AG09309 (cell line): ENCODE results near the gene MED4.

ENCODE experiments used
- DNase-seq: peaks from one replicate; pipeline ENCODE4 v3.0.0-alpha.2; 2010; ENCODE audit warnings: low read depth
- H3K4me3 ChIP-seq: 2 replicates; pipeline ENCODE4 v1.5.1; 2011; ENCODE audit warnings: mild to moderate bottlenecking, low read depth, low read length, moderate library complexity; ENCODE audit not compliant: control insufficient read depth
- CTCF ChIP-seq: IDR thresholded peaks from 2 replicates; pipeline ENCODE4 v1.5.1; 2011; ENCODE audit warnings: mild to moderate bottlenecking, low read depth, low read length, inconsistent platforms; ENCODE audit not compliant: insufficient read depth, control insufficient read depth; ENCODE audit errors: missing control alignments

Gene MED4

GRCh38 chr13:48097793-48098192 lies 2.9 kb upstream of the MED4 start:
- no peak for DNase-seq
- no peak for TF ChIP-seq CTCF
- no peak overlapping the region for H3K4me3 ChIP-seq

GRCh38 chr13:48096670-48097069 lies 1.8 kb upstream of the MED4 start:
- no peak for DNase-seq
- H3K4me3 ChIP-seq = no peak overlapping the region
- TF ChIP-seq CTCF = no peak

GRCh38 chr13:48094404-48094780 lies 512 bp downstream of the MED4 start:
- no peak for TF ChIP-seq CTCF
- peak overlapping the region; percentile 93 for H3K4me3 ChIP-seq
- no peak for DNase-seq

- DNase-seq = no peak
- peak overlapping the region; percentile 93 for H3K4me3 ChIP-seq
- no peak for TF ChIP-seq CTCF
Observed at GRCh38 chr13:48093588-48093987, 1.3 kb downstream of the MED4 start.

GRCh38 chr13:48086272-48086671 lies 8.6 kb downstream of the MED4 start:
- H3K4me3 ChIP-seq = no peak overlapping the region
- no peak for DNase-seq
- no peak for TF ChIP-seq CTCF

GRCh38 chr13:48081739-48082138 lies 13.2 kb downstream of the MED4 start:
- DNase-seq = no peak
- TF ChIP-seq CTCF = no peak
- no peak overlapping the region for H3K4me3 ChIP-seq

- TF ChIP-seq CTCF = peak; percentile 14
- no peak for DNase-seq
- H3K4me3 ChIP-seq = no peak overlapping the region
Observed at GRCh38 chr13:48078251-48078656, 16.6 kb downstream of the MED4 start.
